HepG2 (cell line): ENCODE data around the gene CAPZA2. TPM values are rescaled to one million over a fixed set of nuclear protein-coding genes. Genes with fewer than 3 reads are reported as not detected.

Experiments
- ATAC-seq: fragments of 200-7000 bp; cut with Tn5 transposase; 3 replicates; pipeline ENCODE4 v1.9.1; 2020; ENCODE audit warnings: mild to moderate bottlenecking, moderate library complexity
- BruUV-seq: library from RNA; stranded (reverse); fragments of 400-500 nt; replicated peaks from 2 replicates; lab custom pipeline; 2021; lab: Mats Ljungman, UMichigan
- CTCF ChIA-PET: fragments of 300-600 bp; formaldehyde crosslinking; extraction: SDS; loops from one replicate; lab custom pipeline; 2021; ENCODE audit warnings: low total read pairs, inconsistent platforms, low intra/inter-chr PET ratio; lab: Yijun Ruan, JAX
- POLR2A ChIA-PET: fragments of 350-600 bp; sonication (Branson Sonifier 250); formaldehyde crosslinking; loops from one replicate; lab custom pipeline; 2020; ENCODE audit warnings: antibody characterized with exemption, inconsistent platforms; lab: Yijun Ruan, JAX
- DNase-seq: peaks from one replicate; pipeline ENCODE4 v3.0.0-alpha.2; 2015; ENCODE audit warnings: low spot score
- FAIRE-seq: peaks from 3 replicates; lab custom pipeline; 2011; peaks lifted over from hg19 to GRCh38; lab: Jason Lieb, UNC
- H2AFZ ChIP-seq: one replicate; pipeline ENCODE4 v1.6.1; 2011; ENCODE audit warnings: low read length, inconsistent platforms
- H3K27ac ChIP-seq: fragments of 300-600 bp; 3 replicates; pipeline ENCODE4 v1.8.0; 2011; ENCODE audit warnings: mixed run types, mild to moderate bottlenecking, mixed read lengths, low read length, inconsistent platforms; ENCODE audit not compliant: insufficient read depth; ENCODE audit errors: extremely low read length
- H3K27me3 ChIP-seq, 2 experiments: fragments of 200-600 bp in 1 of 2; 2 replicates in 1 of 2; 3 replicates in 1 of 2; pipeline versions ENCODE4 v1.6.0 to v1.8.0; 2011; ENCODE audit warnings: low read length in 2 of 2, mild to moderate bottlenecking in 2 of 2, moderate library complexity in 2 of 2, inconsistent platforms in 1 of 2; ENCODE audit not compliant: insufficient read depth in 2 of 2, control insufficient read depth in 1 of 2
- H3K36me3 ChIP-seq, 2 experiments: fragments of 200-600 bp in 1 of 2; replicated peaks in 1 of 2; 2 replicates in 1 of 2; 3 replicates in 1 of 2; pipeline versions ENCODE4 v1.5.1 to v1.8.0; 2011; ENCODE audit warnings: low read length in 2 of 2, inconsistent platforms in 1 of 2; ENCODE audit not compliant: insufficient read depth in 2 of 2, control insufficient read depth in 1 of 2
- H3K4me1 ChIP-seq: 2 replicates; pipeline ENCODE4 v1.5.1; 2012; ENCODE audit warnings: low read length, inconsistent platforms; ENCODE audit not compliant: insufficient read depth
- H3K4me2 ChIP-seq: 2 replicates; pipeline ENCODE4 v1.6.0; 2011; ENCODE audit warnings: low read depth, low read length, inconsistent platforms
- H3K4me3 ChIP-seq, 3 experiments: fragments of 200-600 bp in 1 of 3; sonication (generic), shearing (Covaris generic) in 1 of 3; replicated peaks in 1 of 3; 2 replicates each; pipeline ENCODE4 v1.5.1; 2011 to 2016; ENCODE audit warnings: low read length in 3 of 3, inconsistent platforms in 2 of 3, low read depth in 2 of 3, mild to moderate bottlenecking in 2 of 3, control low read depth in 1 of 3, mixed read lengths in 1 of 3; ENCODE audit not compliant: insufficient read depth in 1 of 3
- H3K79me2 ChIP-seq: one replicate; pipeline ENCODE4 v1.6.1; 2011; ENCODE audit warnings: low read length, inconsistent platforms; ENCODE audit not compliant: insufficient read depth
- H3K9ac ChIP-seq: 2 replicates; pipeline ENCODE4 v1.6.0; 2011; ENCODE audit warnings: mild to moderate bottlenecking, low read depth, low read length, inconsistent platforms; ENCODE audit not compliant: insufficient read depth
- H3K9me3 ChIP-seq: 2 replicates; pipeline ENCODE4 v1.5.1; 2012; ENCODE audit warnings: mild to moderate bottlenecking, low read length
- H4K20me1 ChIP-seq: 2 replicates; pipeline ENCODE4 v1.6.0; 2011; ENCODE audit warnings: inconsistent platforms, mild to moderate bottlenecking, low read length, moderate library complexity; ENCODE audit not compliant: insufficient read depth
- HNF4G ChIP-seq, 2 experiments: sonication (generic) in 1 of 2; formaldehyde crosslinking in 1 of 2; IDR thresholded peaks; 2 replicates each; pipeline versions ENCODE4 v1.4.0 to v1.6.1; 2011 to 2020; ENCODE audit warnings: borderline replicate concordance in 2 of 2, low read depth in 2 of 2, mild to moderate bottlenecking in 2 of 2, low read length in 1 of 2, missing genetic modification reagents in 1 of 2, moderate library complexity in 1 of 2
- HOMEZ ChIP-seq: IDR thresholded peaks from 2 replicates; pipeline ENCODE4 v1.6.1; 2016; ENCODE audit warnings: low read depth
- IKZF1 ChIP-seq: fragments of 450-650 bp; IDR thresholded peaks from 2 replicates; pipeline ENCODE4 v1.7.1; 2016
- MYC ChIP-seq: sonication (generic); formaldehyde crosslinking; IDR thresholded peaks from 2 replicates; pipeline ENCODE4 v1.9.0; 2021; ENCODE audit warnings: missing genetic modification reagents, borderline replicate concordance
- NFE2L2 ChIP-seq: fragments of 150-350 bp; IDR thresholded peaks from 2 replicates; pipeline ENCODE4 v1.6.1; 2014; ENCODE audit warnings: low read length
- NR1H2 ChIP-seq: sonication (generic); formaldehyde crosslinking; IDR thresholded peaks from 2 replicates; pipeline ENCODE4 v1.8.1; 2022; ENCODE audit warnings: low read depth, missing genetic modification reagents, borderline replicate concordance
- PRDM10 ChIP-seq: sonication (generic); formaldehyde crosslinking; IDR thresholded peaks from 2 replicates; pipeline ENCODE4 v1.4.0; 2020; ENCODE audit warnings: low read depth, missing genetic modification reagents
- RAD21 ChIP-seq: fragments of 450-650 bp; formaldehyde crosslinking; IDR thresholded peaks from 2 replicates; pipeline ENCODE4 v1.5.0; 2020; ENCODE audit warnings: mild to moderate bottlenecking
- REXO4 ChIP-seq: sonication (generic); formaldehyde crosslinking; IDR thresholded peaks from 2 replicates; pipeline ENCODE4 v1.8.0; 2022; ENCODE audit warnings: missing genetic modification reagents, mild to moderate bottlenecking, borderline replicate concordance
- TFE3 ChIP-seq: IDR thresholded peaks from 2 replicates; pipeline ENCODE4 v1.6.1; 2016
- ZNF484 ChIP-seq: sonication (generic); formaldehyde crosslinking; IDR thresholded peaks from 2 replicates; pipeline ENCODE4 v1.5.1; 2020; ENCODE audit warnings: mild to moderate bottlenecking, low read depth, missing genetic modification reagents, borderline replicate concordance
- ZNF850 ChIP-seq: sonication (generic); formaldehyde crosslinking; conservative IDR thresholded peaks from 2 replicates; pipeline ENCODE4 v1.9.0; 2021; ENCODE audit warnings: mild to moderate bottlenecking, missing genetic modification reagents
- WGBS: methylation state at CpG from one replicate; pipeline ENCODE4 v1.1.6; 2017; ENCODE audit warnings: low lambda C conversion rate; 5-methylcytosine and 5-hydroxymethylcytosine counted together
- in situ Hi-C: cut with HindIII; loops from 2 replicates; pipeline ENCODE4 v1.10.0; 2017; ENCODE audit warnings: low pct_unique_long_range_greater_than_20kb; ENCODE audit not compliant: extremely low pct_ligation_motif_present
- intact Hi-C: fragments of 100-400 bp; cut with micrococcal nuclease; formaldehyde crosslinking; loops from one replicate; pipeline ENCODE4 v1.10.0; 2022; ENCODE audit not compliant: unreplicated experiment
- polyA plus RNA-seq, 8 experiments: library from polyadenylated mRNA; depleted of rRNA in 3 of 8; stranded (reverse) in 7 of 8; unstranded in 1 of 8; fragments of >200 nt; fragmentation: Illumina TruSeq in 4 of 8; extraction: Trizol in 4 of 8; gene quantifications; 2 replicates each; pipeline versions ENCODE4 v1.2.1 to v1.2.3, GENCODE V29; 2011 to 2016; ENCODE audit warnings: low read depth in 4 of 8, missing spikeins in 1 of 8, mixed read lengths in 1 of 8; ENCODE audit not compliant: insufficient read depth in 1 of 8
- total RNA-seq, 5 experiments: library from RNA; depleted of rRNA; stranded (reverse); fragments of >200 nt; fragmentation: Illumina TruSeq; extraction: Trizol; gene quantifications; 2 replicates each; pipeline ENCODE4 v1.2.3, GENCODE V29; 2016; ENCODE audit warnings: low read depth in 1 of 5

Gene CAPZA2
- total and polyA plus RNA-seq, 2 of the 13 experiments (the other 11 are each of a cell fraction or from before 2014, with no cell fraction given), result 38.4 to 199 TPM

- H3K27ac ChIP-seq, result peak overlapping the region; percentile 37
- FAIRE-seq (no peak), ATAC-seq (no peak), DNase-seq (no peak)
- TF ChIP-seq ZNF484 (CRISPR knock-in tag) (no peak), NR1H2 (CRISPR knock-in tag) (no peak), RAD21 (CRISPR knock-in tag) (no peak), ZNF850 (CRISPR knock-in tag) (no peak), IKZF1 (no peak), HNF4G (IDR thresholded peaks at IDR 0.05; ENCODE audit: borderline replicate concordance, low read depth, low read length) (no peak), HNF4G (CRISPR knock-in tag; IDR thresholded peaks at IDR 0.05; ENCODE audit: borderline replicate concordance, low read depth) (no peak), MYC (CRISPR knock-in tag) (no peak), NFE2L2 (no peak), TFE3 (no peak), HOMEZ (CRISPR knock-in tag) (no peak), PRDM10 (CRISPR knock-in tag) (no peak), REXO4 (no peak)
- H3K4me2 ChIP-seq, result peak overlapping the region; percentile 84; the same call in 1 of the 2 replicates
- no peak overlapping the region for H3K9ac ChIP-seq
- H3K9me3 ChIP-seq, result no peaks in the 10 kb centered on the region
- H3K79me2 ChIP-seq, result peaks cover 64% of the 10 kb centered on the region
- ChIA-PET POLR2A (no interaction called here), CTCF (no interaction called here)
- H3K4me1 ChIP-seq, result peaks cover 33% of the 10 kb centered on the region
- WGBS, result 50% methylated on average over 1 of the region's 2 CpGs
- no TSS peak for BruUV-seq
- no peak overlapping the region for H3K4me3 ChIP-seq
- no peaks in the 10 kb centered on the region; a peak in 1 of 5 replicates for H3K27me3 ChIP-seq
- intact Hi-C loops, result no loop called here
- H3K36me3 ChIP-seq, result no peaks in the 10 kb centered on the region
- H2AFZ ChIP-seq, result no peak overlapping the region
- in situ Hi-C loops, result no loop called here
- no peaks in the 10 kb centered on the region for H4K20me1 ChIP-seq
These were observed 94.1 kb downstream of the CAPZA2 start for GRCh38 chr7:116956477-116956804.
